ENCODE data around the gene PNPLA8. TPM values are rescaled to one million over a fixed set of nuclear protein-coding genes. Genes with fewer than 3 reads are reported as not detected.

PNPLA8 gene
- total RNA-seq, 2 experiments from 2014 or later = 85.9 to 88.6 TPM

- TF ChIP-seq CTCF (IDR thresholded peaks at IDR 0.05) = no peak
- H3K4me3 ChIP-seq (ENCODE audit: low read length) = no peak overlapping the region
- H3K4me1 ChIP-seq (ENCODE audit: insufficient read depth, low read length) = no peaks in the 10 kb centered on the region
- no peak overlapping the region for H3K27ac ChIP-seq (ENCODE audit: low read depth in 1 of 2, low read length in 2 of 2)
- ChIA-PET CTCF (interaction anchor here (1.0 kb wide), 1 partner anchor 84 kb away, joined by 3 read pairs; no protein-coding TSS in a partner anchor), POLR2A (no interaction called here)
- no peaks in the 10 kb centered on the region for H3K9me3 Mint-ChIP-seq
- H3K9me3 ChIP-seq (ENCODE audit: control insufficient read depth in 1 of 2, insufficient read depth in 1 of 2, low read length in 2 of 2) = no peaks in the 10 kb centered on the region
- DNase-seq (no peak), ATAC-seq (ENCODE audit: poor library complexity) (no peak)
- H3K27me3 Mint-ChIP-seq = peaks cover 3% of the 10 kb centered on the region
- H3K36me3 ChIP-seq (ENCODE audit: insufficient read depth, low read length) = no peaks in the 10 kb centered on the region
- intact Hi-C loops (cut with DNase I, micrococcal nuclease) = no loop called here
- H3K4me1 Mint-ChIP-seq (ENCODE audit: low read depth) = no peaks in the 10 kb centered on the region
- no peak overlapping the region for H3K27ac Mint-ChIP-seq
- H3K27me3 ChIP-seq (ENCODE audit: control insufficient read depth in 1 of 2, insufficient read depth in 2 of 2, low read length in 2 of 2) = no peaks in the 10 kb centered on the region
- H3K4me3 Mint-ChIP-seq = no peak overlapping the region
- no peaks in the 10 kb centered on the region for H3K36me3 Mint-ChIP-seq (ENCODE audit: low read depth)
Measured at GRCh38 chr7:108440613-108441012, 85.3 kb downstream of the PNPLA8 start.

- intact Hi-C loops (cut with DNase I, micrococcal nuclease) = no loop called here
- CTCF ChIA-PET = no interaction called here
Measured at GRCh38 chr7:108436906-108437305, 89.0 kb downstream of the PNPLA8 start.

GRCh38 chr7:108434010-108434409 lies 91.9 kb downstream of the PNPLA8 start:
- no peaks in the 10 kb centered on the region for H3K9me3 ChIP-seq (ENCODE audit: control insufficient read depth in 1 of 2, insufficient read depth in 1 of 2, low read length in 2 of 2)
- DNase-seq (no peak), ATAC-seq (ENCODE audit: poor library complexity) (no peak)
- no peaks in the 10 kb centered on the region for H3K36me3 Mint-ChIP-seq (ENCODE audit: low read depth)
- peaks cover 36% of the 10 kb centered on the region for H3K27me3 Mint-ChIP-seq
- intact Hi-C loops (cut with DNase I, micrococcal nuclease) = no loop called here
- H3K4me1 ChIP-seq (ENCODE audit: insufficient read depth, low read length) = no peaks in the 10 kb centered on the region
- ChIA-PET POLR2A (no interaction called here), CTCF (no interaction called here)
- no peaks in the 10 kb centered on the region for H3K27me3 ChIP-seq (ENCODE audit: control insufficient read depth in 1 of 2, insufficient read depth in 2 of 2, low read length in 2 of 2)
- H3K4me1 Mint-ChIP-seq (ENCODE audit: low read depth) = no peaks in the 10 kb centered on the region
- no peak overlapping the region for H3K4me3 ChIP-seq (ENCODE audit: low read length)
- no peaks in the 10 kb centered on the region for H3K9me3 Mint-ChIP-seq
- no peak overlapping the region for H3K4me3 Mint-ChIP-seq
- H3K36me3 ChIP-seq (ENCODE audit: insufficient read depth, low read length) = no peaks in the 10 kb centered on the region
- no peak for TF ChIP-seq CTCF (IDR thresholded peaks at IDR 0.05)
- H3K27ac Mint-ChIP-seq = no peak overlapping the region
- no peak overlapping the region for H3K27ac ChIP-seq (ENCODE audit: low read depth in 1 of 2, low read length in 2 of 2)

More at GRCh38 chr7:108436906-108437305, 89.0 kb downstream of the PNPLA8 start:
- POLR2A ChIA-PET = no interaction called here
- H3K9me3 ChIP-seq (ENCODE audit: control insufficient read depth in 1 of 2, insufficient read depth in 1 of 2, low read length in 2 of 2) = no peaks in the 10 kb centered on the region
- H3K4me1 ChIP-seq (ENCODE audit: insufficient read depth, low read length) = no peaks in the 10 kb centered on the region
- H3K36me3 ChIP-seq (ENCODE audit: insufficient read depth, low read length) = no peaks in the 10 kb centered on the region
- H3K4me3 ChIP-seq (ENCODE audit: low read length) = no peak overlapping the region
- Mint-ChIP-seq H3K27me3 (peaks cover 20% of the 10 kb centered on the region), H3K27ac (no peak overlapping the region), H3K9me3 (no peaks in the 10 kb centered on the region), H3K36me3 (ENCODE audit: low read depth) (no peaks in the 10 kb centered on the region), H3K4me1 (ENCODE audit: low read depth) (no peaks in the 10 kb centered on the region), H3K4me3 (no peak overlapping the region)
- H3K27me3 ChIP-seq (ENCODE audit: control insufficient read depth in 1 of 2, insufficient read depth in 2 of 2, low read length in 2 of 2) = no peaks in the 10 kb centered on the region
- ATAC-seq (ENCODE audit: poor library complexity) (no peak), DNase-seq (no peak)
- H3K27ac ChIP-seq (ENCODE audit: low read depth in 1 of 2, low read length in 2 of 2) = no peak overlapping the region
- TF ChIP-seq CTCF (IDR thresholded peaks at IDR 0.05) = no peak
